OCI-LY1 (cell line): ENCODE measurements around the gene BTBD1.

Experiments used
- H2AFZ ChIP-seq: fragments of 200-600 bp; sonication (generic), shearing (Covaris generic); 2 replicates; pipeline ENCODE4 v1.6.0; 2014; ENCODE audit warnings: antibody characterized with exemption, mild to moderate bottlenecking, low read length
- H3F3A ChIP-seq: fragments of 200-600 bp; sonication (generic), shearing (Covaris generic); 2 replicates; pipeline ENCODE4 v1.6.0; 2014; ENCODE audit warnings: mild to moderate bottlenecking, antibody characterized with exemption, low read length, moderate library complexity; ENCODE audit not compliant: insufficient read depth
- H3K27ac ChIP-seq: fragments of 200-600 bp; sonication (generic); 2 replicates; pipeline ENCODE4 v1.5.1; 2014; ENCODE audit warnings: low read length, mixed run types, mild to moderate bottlenecking, low read depth; ENCODE audit not compliant: poor library complexity, severe bottlenecking
- H3K27me3 ChIP-seq: fragments of 200-600 bp; sonication (generic); 2 replicates; pipeline ENCODE4 v1.6.0; 2014; ENCODE audit warnings: antibody characterized with exemption, mild to moderate bottlenecking, low read length, moderate library complexity; ENCODE audit not compliant: insufficient read depth
- H3K36me3 ChIP-seq: fragments of 200-600 bp; sonication (generic); 2 replicates; pipeline ENCODE4 v1.6.1; 2014; ENCODE audit warnings: mild to moderate bottlenecking, antibody characterized with exemption, low read length, moderate library complexity, mixed read lengths; ENCODE audit not compliant: insufficient read depth
- H3K4me1 ChIP-seq: fragments of 200-600 bp; sonication (generic); 2 replicates; pipeline ENCODE4 v1.5.1; 2014; ENCODE audit warnings: mild to moderate bottlenecking, low read length, moderate library complexity; ENCODE audit not compliant: insufficient read depth, severe bottlenecking
- H3K4me2 ChIP-seq: fragments of 200-600 bp; sonication (generic), shearing (Covaris generic); 2 replicates; pipeline ENCODE4 v1.6.1; 2014; ENCODE audit warnings: low read length
- H3K4me3 ChIP-seq: fragments of 200-600 bp; sonication (generic); 2 replicates; pipeline ENCODE4 v1.5.1; 2014; ENCODE audit warnings: low read length, low read depth, mild to moderate bottlenecking, mixed read lengths; ENCODE audit not compliant: poor library complexity, severe bottlenecking
- H3K79me2 ChIP-seq: fragments of 200-600 bp; shearing (Covaris generic); 2 replicates; pipeline ENCODE4 v1.6.1; 2016; ENCODE audit warnings: mixed run types, low read length, mixed read lengths; ENCODE audit not compliant: insufficient read depth
- H3K9ac ChIP-seq: fragments of 200-600 bp; sonication (generic), shearing (Covaris generic); 2 replicates; pipeline ENCODE4 v1.6.1; 2014; ENCODE audit warnings: mild to moderate bottlenecking, low read length, mixed read lengths
- H3K9me2 ChIP-seq: fragments of 200-600 bp; sonication (generic), shearing (Covaris generic); 2 replicates; pipeline ENCODE4 v1.6.1; 2014; ENCODE audit warnings: low read depth, mild to moderate bottlenecking, low read length, mixed read lengths
- H3K9me3 ChIP-seq: fragments of 200-600 bp; shearing (Covaris generic); 2 replicates; pipeline ENCODE4 v1.6.1; 2014; ENCODE audit warnings: low read length, mixed read lengths
- H4K20me1 ChIP-seq: fragments of 200-600 bp; sonication (generic), shearing (Covaris generic); 2 replicates; pipeline ENCODE4 v1.6.0; 2016; ENCODE audit warnings: mild to moderate bottlenecking, low read length; ENCODE audit not compliant: insufficient read depth
- EZH2 ChIP-seq: fragments of 200-600 bp; sonication (generic), shearing (Covaris generic); IDR thresholded peaks from 2 replicates; pipeline ENCODE4 v1.8.0; 2017; ENCODE audit warnings: borderline replicate concordance, mixed run types, mild to moderate bottlenecking, antibody characterized with exemption, low read length, moderate library complexity, mixed read lengths
- TF ChIP-seq, protein P1 (sequence below): fragments of 200-600 bp; sonication (generic), shearing (Covaris generic); IDR thresholded peaks from 2 replicates; pipeline ENCODE4 v1.5.1; 2017; ENCODE audit warnings: mild to moderate bottlenecking, antibody characterized with exemption, low read length, moderate library complexity, mixed read lengths

BTBD1 gene

DNA sequence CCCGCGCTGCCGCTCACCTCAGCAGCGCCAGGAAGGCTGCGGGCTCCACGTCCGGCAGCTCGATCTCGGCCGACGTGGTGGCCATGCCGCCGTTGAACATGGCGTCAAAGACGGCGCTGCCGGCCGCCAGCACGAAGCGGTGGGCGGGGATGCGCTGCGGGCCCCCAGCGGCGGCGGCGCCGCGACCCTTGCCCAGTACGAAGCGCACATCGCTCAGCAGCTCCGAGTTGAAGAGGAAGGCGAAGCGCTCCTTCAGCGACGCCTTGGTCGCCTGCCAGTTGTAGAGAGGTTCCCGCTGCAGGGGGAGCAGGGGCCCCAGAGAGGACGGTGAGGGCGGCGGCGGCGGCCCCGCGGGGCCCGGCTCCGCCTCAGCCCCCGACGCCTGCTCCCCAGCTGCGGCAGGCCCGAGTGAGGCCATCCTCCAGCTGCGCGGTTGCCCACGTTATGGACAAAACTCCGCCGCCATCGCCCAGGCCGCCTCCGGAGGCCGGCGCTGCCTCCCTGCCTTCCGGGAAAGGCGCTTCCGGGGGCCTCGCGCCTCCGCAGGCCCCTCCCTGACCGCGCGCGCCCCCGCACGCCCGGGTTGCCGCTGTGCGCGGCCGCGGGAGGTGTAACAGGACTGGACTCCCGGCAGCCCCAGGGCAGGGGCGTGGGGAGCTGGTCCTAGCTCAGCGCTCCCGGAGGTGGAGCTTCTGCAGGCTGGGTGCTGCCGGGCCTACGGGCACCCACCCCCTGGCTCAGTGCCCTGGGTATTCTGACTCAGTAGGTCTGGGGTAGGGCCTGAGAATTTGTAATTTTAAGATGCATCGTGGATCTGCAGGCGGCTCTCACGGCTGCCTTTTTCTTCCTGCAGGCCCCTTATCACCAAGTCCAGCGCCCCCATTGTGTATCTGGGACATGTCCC, at the start of gene BTBD1:
Gene BTBD1, minus strand, starts transcription at position 519 of the 904 bp plus-strand sequence. Its CDS starts 101 bp downstream, at position 418.
- H3F3A ChIP-seq, result peaks cover 6% of the 10 kb centered on the region; the same call in 1 of the 2 replicates
- H3K4me3 ChIP-seq, result peak within 1 kb of the TSS; percentile 89
- no peaks in the 10 kb centered on the region for H3K9me2 ChIP-seq
- H3K4me2 ChIP-seq, result peak within 1 kb of the TSS; percentile 86
- peaks cover 48% of the 10 kb centered on the region for H3K4me1 ChIP-seq
- no peaks in the 10 kb centered on the region for H4K20me1 ChIP-seq
- peak within 1 kb of the TSS; percentile 72 for H3K27ac ChIP-seq
- peaks cover 48% of the 10 kb centered on the region for H3K79me2 ChIP-seq
- H3K27me3 ChIP-seq, result no peaks in the 10 kb centered on the region
- H3K36me3 ChIP-seq, result peaks cover 27% of the 10 kb centered on the region
- peak within 1 kb of the TSS; percentile 97 for H2AFZ ChIP-seq
- TF ChIP-seq EZH2, result no peak
- TF ChIP-seq, protein P1, sequence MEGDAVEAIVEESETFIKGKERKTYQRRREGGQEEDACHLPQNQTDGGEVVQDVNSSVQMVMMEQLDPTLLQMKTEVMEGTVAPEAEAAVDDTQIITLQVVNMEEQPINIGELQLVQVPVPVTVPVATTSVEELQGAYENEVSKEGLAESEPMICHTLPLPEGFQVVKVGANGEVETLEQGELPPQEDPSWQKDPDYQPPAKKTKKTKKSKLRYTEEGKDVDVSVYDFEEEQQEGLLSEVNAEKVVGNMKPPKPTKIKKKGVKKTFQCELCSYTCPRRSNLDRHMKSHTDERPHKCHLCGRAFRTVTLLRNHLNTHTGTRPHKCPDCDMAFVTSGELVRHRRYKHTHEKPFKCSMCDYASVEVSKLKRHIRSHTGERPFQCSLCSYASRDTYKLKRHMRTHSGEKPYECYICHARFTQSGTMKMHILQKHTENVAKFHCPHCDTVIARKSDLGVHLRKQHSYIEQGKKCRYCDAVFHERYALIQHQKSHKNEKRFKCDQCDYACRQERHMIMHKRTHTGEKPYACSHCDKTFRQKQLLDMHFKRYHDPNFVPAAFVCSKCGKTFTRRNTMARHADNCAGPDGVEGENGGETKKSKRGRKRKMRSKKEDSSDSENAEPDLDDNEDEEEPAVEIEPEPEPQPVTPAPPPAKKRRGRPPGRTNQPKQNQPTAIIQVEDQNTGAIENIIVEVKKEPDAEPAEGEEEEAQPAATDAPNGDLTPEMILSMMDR, result no peak
- peak within 1 kb of the TSS; percentile 92 for H3K9ac ChIP-seq
- H3K9me3 ChIP-seq, result peaks cover 6% of the 10 kb centered on the region; the same call in 1 of the 2 replicates

DNA sequence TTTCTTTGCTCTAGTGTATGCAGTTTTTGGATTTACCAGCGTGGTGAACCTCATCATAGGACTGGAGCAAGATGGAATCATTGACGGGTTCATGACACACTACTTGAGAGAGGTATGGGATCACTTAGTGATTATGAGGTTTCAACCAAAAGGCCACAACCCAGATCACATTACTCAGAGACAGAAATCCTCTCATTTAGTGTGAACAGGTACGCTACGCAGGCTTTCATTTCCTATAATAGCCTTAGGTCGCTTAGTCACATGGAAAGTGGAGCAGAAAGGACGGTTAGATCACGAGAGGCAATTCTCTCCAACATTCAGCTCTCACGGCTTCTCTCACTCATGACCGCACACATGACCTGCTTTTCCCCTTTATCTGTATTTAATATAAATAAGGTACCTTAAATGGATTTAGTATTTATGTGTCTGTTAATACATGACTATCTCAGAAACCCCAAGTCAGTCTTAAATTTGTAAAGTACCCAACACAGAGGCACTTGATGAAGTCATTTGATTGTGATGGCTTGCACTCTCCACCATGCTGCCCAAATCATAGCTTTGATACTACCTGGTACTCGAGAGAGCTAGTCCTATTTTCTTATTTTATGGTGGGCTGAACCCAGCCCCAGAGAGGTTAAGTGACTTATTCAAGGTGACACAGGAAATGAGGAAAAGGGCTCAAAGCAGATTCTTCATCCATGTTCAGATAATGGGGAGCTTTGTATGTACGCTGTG, 48.9 kb upstream of the BTBD1 start:
- no peak for TF ChIP-seq EZH2

DNA sequence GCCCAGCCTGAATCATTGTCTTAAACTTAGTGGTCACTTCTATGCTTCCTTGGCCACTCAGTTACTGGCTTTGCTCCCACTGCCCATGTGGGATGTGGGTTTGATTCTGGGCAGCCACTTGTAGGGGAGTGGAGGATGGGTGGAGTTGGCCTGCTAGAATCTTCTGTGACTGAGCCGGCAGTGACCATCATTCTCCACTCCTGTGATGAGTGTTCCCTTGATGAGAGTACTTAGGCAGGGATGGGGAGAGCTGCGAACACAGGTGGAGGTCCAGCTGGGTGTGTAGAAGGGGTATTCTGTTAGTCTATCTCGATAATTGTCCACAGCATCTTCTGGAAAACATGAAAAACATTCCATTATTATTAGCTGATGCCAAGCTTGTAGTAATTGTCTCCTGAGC, 48.4 kb upstream of the BTBD1 start:
- no peak overlapping the region for H3K4me3 ChIP-seq
- no peaks in the 10 kb centered on the region for H3K79me2 ChIP-seq
- no peak overlapping the region for H3K9ac ChIP-seq
- H3F3A ChIP-seq, result no peaks in the 10 kb centered on the region
- no peak overlapping the region for H3K27ac ChIP-seq
- no peak for TF ChIP-seq EZH2
- no peaks in the 10 kb centered on the region for H3K9me3 ChIP-seq
- H3K36me3 ChIP-seq, result no peaks in the 10 kb centered on the region
- H3K4me2 ChIP-seq, result no peak overlapping the region
- H4K20me1 ChIP-seq, result no peaks in the 10 kb centered on the region
- peaks cover 4% of the 10 kb centered on the region; the same call in 1 of the 2 replicates for H3K27me3 ChIP-seq
- no peak overlapping the region for H2AFZ ChIP-seq
- no peaks in the 10 kb centered on the region for H3K9me2 ChIP-seq
- H3K4me1 ChIP-seq, result no peaks in the 10 kb centered on the region

More for the DNA sequence above, 48.9 kb upstream of the BTBD1 start:
- Histone ChIP-seq H3K4me2 (no peak overlapping the region), H3K27ac (no peak overlapping the region), H4K20me1 (no peaks in the 10 kb centered on the region), H3K36me3 (no peaks in the 10 kb centered on the region), H3K79me2 (no peaks in the 10 kb centered on the region), H3K27me3 (peaks cover 4% of the 10 kb centered on the region; the same call in 1 of the 2 replicates), H3K4me3 (no peak overlapping the region), H3K9ac (no peak overlapping the region), H3F3A (no peaks in the 10 kb centered on the region), H3K9me2 (no peaks in the 10 kb centered on the region), H2AFZ (no peak overlapping the region), H3K9me3 (no peaks in the 10 kb centered on the region), H3K4me1 (no peaks in the 10 kb centered on the region)

DNA sequence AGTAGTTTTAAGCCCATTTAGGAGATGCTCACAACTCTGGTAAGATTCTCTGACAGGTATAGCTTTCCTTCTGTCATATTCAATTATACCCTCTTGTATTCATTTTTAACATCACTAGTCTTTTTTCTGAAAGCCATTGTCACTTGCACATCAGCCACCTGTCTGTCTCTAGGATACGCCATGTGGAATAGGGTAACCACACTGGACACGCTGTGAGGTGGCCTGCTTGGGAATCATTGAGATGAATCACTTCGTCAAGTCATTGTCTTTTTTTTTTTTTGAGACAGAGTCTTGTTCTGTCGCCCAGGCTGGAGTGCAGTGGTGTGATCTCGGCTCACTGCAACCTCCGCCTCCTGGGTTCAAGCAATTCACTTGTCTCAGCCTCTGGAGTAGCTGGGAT, 47.8 kb upstream of the BTBD1 start:
- Histone ChIP-seq H3K9me3 (no peaks in the 10 kb centered on the region), H3K9me2 (no peaks in the 10 kb centered on the region), H3K4me1 (no peaks in the 10 kb centered on the region), H3K4me3 (no peak overlapping the region), H3K4me2 (no peak overlapping the region), H3K9ac (no peak overlapping the region), H3K79me2 (no peaks in the 10 kb centered on the region), H3F3A (no peaks in the 10 kb centered on the region), H3K27ac (no peak overlapping the region), H4K20me1 (no peaks in the 10 kb centered on the region), H3K36me3 (no peaks in the 10 kb centered on the region), H3K27me3 (peaks cover 4% of the 10 kb centered on the region; the same call in 1 of the 2 replicates), H2AFZ (no peak overlapping the region)
- no peak for TF ChIP-seq EZH2
- TF ChIP-seq, protein P1, result no peak
